ENCODE results near the gene MCTP1. TPM values are rescaled to one million over a fixed set of nuclear protein-coding genes. Genes with fewer than 3 reads are reported as not detected.

The MCTP1 gene

GRCh38 chr5:94661086-94661485 lies 623.8 kb downstream of the MCTP1 start:
- H3K27ac ChIP-seq (ENCODE audit: low read depth, low read length): no peak overlapping the region
- no peaks in the 10 kb centered on the region for H3K36me3 ChIP-seq (ENCODE audit: control insufficient read depth, insufficient read depth, low read length)
- no CpG with 5 or more reads among the region's 3 CpGs for WGBS (ENCODE audit: extremely low coverage, insufficient coverage, low lambda C conversion rate)
- no peak overlapping the region for H3K4me2 ChIP-seq (ENCODE audit: low read length)
- no peak overlapping the region for H3K9ac ChIP-seq (ENCODE audit: low read length)
- peaks cover 3% of the 10 kb centered on the region for H3K79me2 ChIP-seq (ENCODE audit: control insufficient read depth, insufficient read depth, low read length)
- H2BK120ac ChIP-seq (ENCODE audit: low read depth, low read length): no peak overlapping the region
- H3K23ac ChIP-seq (ENCODE audit: low read length): no peak overlapping the region
- no peaks in the 10 kb centered on the region for H3K4me1 ChIP-seq (ENCODE audit: control insufficient read depth, low read depth, low read length)
- H4K5ac ChIP-seq (ENCODE audit: low read length): no peak overlapping the region
- H3K4ac ChIP-seq (ENCODE audit: low read depth, low read length): no peak overlapping the region
- H2AK5ac ChIP-seq (ENCODE audit: low read length): no peak overlapping the region
- H3K18ac ChIP-seq (ENCODE audit: low read length): no peak overlapping the region
- DNase-seq: no peak
- no peaks in the 10 kb centered on the region for H3K27me3 ChIP-seq (ENCODE audit: insufficient read depth, low read length, poor library complexity)
- peaks cover 11% of the 10 kb centered on the region for H3K79me1 ChIP-seq (ENCODE audit: low read length)
- H2BK15ac ChIP-seq (replicated peaks; ENCODE audit: low read depth): no peak overlapping the region
- H3K56ac ChIP-seq (ENCODE audit: low read length): no peak overlapping the region
- H4K8ac ChIP-seq (ENCODE audit: low read depth, low read length): no peak overlapping the region
- no peak overlapping the region for H3K4me3 ChIP-seq (ENCODE audit: low read length)
- H2BK5ac ChIP-seq (ENCODE audit: low read length): no peak overlapping the region

DNA sequence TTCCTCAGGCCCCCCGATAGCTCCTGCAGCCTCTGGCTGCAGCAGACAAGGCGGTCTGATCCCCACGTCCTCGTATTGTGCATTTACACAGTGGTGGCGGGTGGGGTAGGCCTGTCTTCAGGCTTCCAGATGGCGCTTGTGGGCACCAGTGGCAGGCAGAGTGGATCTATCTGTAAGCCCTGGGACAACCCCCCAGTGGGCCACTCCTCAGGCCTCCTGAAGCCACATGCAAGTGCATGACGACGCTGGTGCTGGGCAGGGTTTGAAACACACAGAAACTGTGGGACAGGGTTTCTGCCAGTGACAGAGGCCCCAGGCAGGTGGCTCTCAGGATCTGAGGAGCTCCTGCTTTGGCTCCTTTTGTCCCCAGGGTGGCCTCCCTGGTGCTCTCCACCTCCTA lies 624.4 kb downstream of the MCTP1 start:
- Histone ChIP-seq H3K4me2 (ENCODE audit: low read length) (no peak overlapping the region), H3K56ac (ENCODE audit: low read length) (no peak overlapping the region), H3K18ac (ENCODE audit: low read length) (no peak overlapping the region), H3K79me1 (ENCODE audit: low read length) (peaks cover 11% of the 10 kb centered on the region), H3K4me1 (ENCODE audit: control insufficient read depth, low read depth, low read length) (no peaks in the 10 kb centered on the region), H2BK5ac (ENCODE audit: low read length) (no peak overlapping the region), H3K4me3 (ENCODE audit: low read length) (no peak overlapping the region), H4K5ac (ENCODE audit: low read length) (no peak overlapping the region), H3K4ac (ENCODE audit: low read depth, low read length) (no peak overlapping the region), H4K8ac (ENCODE audit: low read depth, low read length) (no peak overlapping the region), H3K79me2 (ENCODE audit: control insufficient read depth, insufficient read depth, low read length) (peaks cover 3% of the 10 kb centered on the region), H3K27ac (ENCODE audit: low read depth, low read length) (no peak overlapping the region), H2AK5ac (ENCODE audit: low read length) (no peak overlapping the region), H3K9ac (ENCODE audit: low read length) (no peak overlapping the region), H2BK120ac (ENCODE audit: low read depth, low read length) (no peak overlapping the region), H3K36me3 (ENCODE audit: control insufficient read depth, insufficient read depth, low read length) (no peaks in the 10 kb centered on the region), H3K27me3 (ENCODE audit: insufficient read depth, low read length, poor library complexity) (no peaks in the 10 kb centered on the region), H2BK15ac (replicated peaks; ENCODE audit: low read depth) (no peak overlapping the region), H3K23ac (ENCODE audit: low read length) (no peak overlapping the region)
- no CpG with 5 or more reads among the region's 8 CpGs for WGBS (ENCODE audit: extremely low coverage, insufficient coverage, low lambda C conversion rate)
- no peak for DNase-seq

GRCh38 chr5:94658272-94658671 lies 626.6 kb downstream of the MCTP1 start:
- no peak overlapping the region for H2AK5ac ChIP-seq (ENCODE audit: low read length)
- no peak overlapping the region for H3K4ac ChIP-seq (ENCODE audit: low read depth, low read length)
- H3K36me3 ChIP-seq (ENCODE audit: control insufficient read depth, insufficient read depth, low read length): no peaks in the 10 kb centered on the region
- no peak overlapping the region for H4K8ac ChIP-seq (ENCODE audit: low read depth, low read length)
- no peak overlapping the region for H3K23ac ChIP-seq (ENCODE audit: low read length)
- no CpG with 5 or more reads among the region's 1 CpG for WGBS (ENCODE audit: extremely low coverage, insufficient coverage, low lambda C conversion rate)
- no peak overlapping the region for H3K4me2 ChIP-seq (ENCODE audit: low read length)
- no peak overlapping the region for H2BK120ac ChIP-seq (ENCODE audit: low read depth, low read length)
- H3K9ac ChIP-seq (ENCODE audit: low read length): no peak overlapping the region
- no peak overlapping the region for H2BK5ac ChIP-seq (ENCODE audit: low read length)
- H3K27me3 ChIP-seq (ENCODE audit: insufficient read depth, low read length, poor library complexity): no peaks in the 10 kb centered on the region
- no peak overlapping the region for H3K18ac ChIP-seq (ENCODE audit: low read length)
- no peak overlapping the region for H2BK15ac ChIP-seq (replicated peaks; ENCODE audit: low read depth)
- no peak for DNase-seq
- H3K79me2 ChIP-seq (ENCODE audit: control insufficient read depth, insufficient read depth, low read length): peaks cover 3% of the 10 kb centered on the region
- peaks cover 11% of the 10 kb centered on the region for H3K79me1 ChIP-seq (ENCODE audit: low read length)
- no peak overlapping the region for H4K5ac ChIP-seq (ENCODE audit: low read length)
- H3K56ac ChIP-seq (ENCODE audit: low read length): no peak overlapping the region
- H3K27ac ChIP-seq (ENCODE audit: low read depth, low read length): no peak overlapping the region
- H3K4me1 ChIP-seq (ENCODE audit: control insufficient read depth, low read depth, low read length): no peaks in the 10 kb centered on the region
- no peak overlapping the region for H3K4me3 ChIP-seq (ENCODE audit: low read length)

Small RNAs within 50 kb of the gene (small RNA-seq; reads per million reads assigned to genes)
- gene RF02271 (ENCODE audit: insufficient read depth): not detected

Data from mesendoderm (in vitro differentiated cells).